Measurements from ENCODE around the gene DNM3. TPM values are rescaled to one million over a fixed set of nuclear protein-coding genes. Genes with fewer than 3 reads are reported as not detected.

Gene DNM3
- total and polyA plus RNA-seq, 2 of the 8 experiments (the other 6 are each of a cell fraction or from before 2014, with no cell fraction given), result 2.0 to 8.5 TPM

GRCh38 chr1:171909711-171910110 is 68.4 kb downstream of the DNM3 start (continued):
- TF ChIP-seq RBBP5 (IDR thresholded peaks at IDR 0.05; ENCODE audit: borderline replicate concordance, low read depth, low read length), result no peak
- no peak for TF ChIP-seq ATF3 (IDR thresholded peaks at IDR 0.05; ENCODE audit: insufficient read depth, low read depth, low read length)
- peak; percentile 34 for TF ChIP-seq CHD7 (IDR thresholded peaks at IDR 0.05; ENCODE audit: insufficient replicate concordance, low read length)
- TF ChIP-seq CEBPB (IDR thresholded peaks at IDR 0.05; ENCODE audit: low read depth, low read length), result no peak
- TF ChIP-seq TEAD4 (IDR thresholded peaks at IDR 0.05; ENCODE audit: low read depth, low read length), result peak; percentile 85
- TF ChIP-seq POU5F1 (IDR thresholded peaks at IDR 0.05; ENCODE audit: low read depth, low read length), result no peak
- no peak for TF ChIP-seq CHD2 (IDR thresholded peaks at IDR 0.05; ENCODE audit: low read length)
- TF ChIP-seq CTCF (IDR thresholded peaks at IDR 0.05; ENCODE audit: control extremely low read depth in 1 of 3, insufficient read depth in 1 of 3, low read depth in 1 of 3, low read length in 3 of 3), result no peak
- TF ChIP-seq ASH2L (IDR thresholded peaks at IDR 0.05; ENCODE audit: low read length), result peak; percentile 40

All from H1 (cell line).